Activated CD8-positive, alpha-beta memory T cell treated with anti-CD3 and anti-CD28 coated beads, Interleukin-2, amount 50 U/mL, for 24 hours (primary cell): ENCODE measurements around the gene ZNF516.
"Not testable (repeated sequence)": the region's sequence is repeated elsewhere in the genome, so short reads cannot be mapped to it uniquely, and the experiment has no call there.

Source experiments
- DNase-seq: peaks from one replicate; pipeline ENCODE4 v3.0.0-alpha.2; 2020; ENCODE audit errors: extremely low read depth

Gene ZNF516

GRCh38 chr18:76490670-76491472, 4.2 kb downstream of the ZNF516 start:
- no peak for DNase-seq

GRCh38 chr18:76490033-76490432, 5.0 kb downstream of the ZNF516 start:
- DNase-seq = no peak

- DNase-seq = no peak
Observed at GRCh38 chr18:76489081-76489480, 6.0 kb downstream of the ZNF516 start.

- no peak for DNase-seq
Observed at GRCh38 chr18:76488190-76488589, 6.9 kb downstream of the ZNF516 start.

- DNase-seq = no peak
Observed at GRCh38 chr18:76487782-76488181, 7.3 kb downstream of the ZNF516 start.

GRCh38 chr18:76487070-76487469, 8.0 kb downstream of the ZNF516 start:
- DNase-seq = no peak

- DNase-seq = no peak
Observed at GRCh38 chr18:76486574-76486973, 8.5 kb downstream of the ZNF516 start.

GRCh38 chr18:76486038-76486437, 9.0 kb downstream of the ZNF516 start:
- DNase-seq = no peak

- no peak for DNase-seq
Observed at GRCh38 chr18:76484749-76485387, 10.2 kb downstream of the ZNF516 start.

GRCh38 chr18:76483780-76484179, 11.3 kb downstream of the ZNF516 start:
- DNase-seq = no peak

- no peak for DNase-seq
Observed at GRCh38 chr18:76482971-76483691, 11.9 kb downstream of the ZNF516 start.

GRCh38 chr18:76482267-76482666, 12.8 kb downstream of the ZNF516 start:
- no peak for DNase-seq

GRCh38 chr18:76480913-76481312, 14.1 kb downstream of the ZNF516 start:
- no peak for DNase-seq

GRCh38 chr18:76479351-76480238, 15.4 kb downstream of the ZNF516 start:
- DNase-seq = no peak

- DNase-seq = no peak
Observed at GRCh38 chr18:76476665-76477561, 18.1 kb downstream of the ZNF516 start.

- DNase-seq = no peak
Observed at GRCh38 chr18:76475450-76476194, 19.4 kb downstream of the ZNF516 start.

GRCh38 chr18:76474824-76475223, 20.2 kb downstream of the ZNF516 start:
- DNase-seq = no peak

GRCh38 chr18:76473521-76473920, 21.5 kb downstream of the ZNF516 start:
- DNase-seq = not testable (repeated sequence)

- no peak for DNase-seq
Observed at GRCh38 chr18:76472829-76473228, 22.2 kb downstream of the ZNF516 start.

- DNase-seq = no peak
Observed at GRCh38 chr18:76471593-76471992, 23.4 kb downstream of the ZNF516 start.
